A673 (cell line): ENCODE results near the gene TMEM178B.

ENCODE experiments used
- CTCF ChIP-seq: fragments of 300-800, 200-600 bp; sonication (generic); conservative IDR thresholded peaks from 2 replicates; pipeline ENCODE4 v1.5.1; 2017; ENCODE audit warnings: low read depth, mild to moderate bottlenecking, antibody characterized with exemption, low read length, moderate library complexity, mixed read lengths
- EZH2 ChIP-seq: fragments of 200-600 bp; sonication (generic); IDR thresholded peaks from 2 replicates; pipeline ENCODE4 v1.6.1; 2017; ENCODE audit warnings: borderline replicate concordance, low read depth, mild to moderate bottlenecking, mixed read lengths, antibody characterized with exemption, low read length; ENCODE audit not compliant: poor library complexity, severe bottlenecking

GRCh38 chr7:141402277-141402996, 328.6 kb downstream of the TMEM178B start:
- TF ChIP-seq CTCF (no peak), EZH2 (no peak)
